Tibial nerve (tissue), 4 donors: ENCODE results near the gene PERM1. TPM values are rescaled to one million over a fixed set of nuclear protein-coding genes. Genes with fewer than 3 reads are reported as not detected.

Experiments
- DNase-seq, 2 donors: peaks; one replicate each; pipeline ENCODE4 v3.0.0-alpha.2; 2019; ENCODE audit warnings: low spot score in 2 of 2
- H3K27ac ChIP-seq, 4 donors: fragments of 200-600 bp; sonication (generic) in 3 of 4; one replicate each; pipeline ENCODE4 v1.5.1; 2017 to 2019; ENCODE audit warnings: mild to moderate bottlenecking in 1 of 4
- H3K27me3 ChIP-seq, 2 donors: fragments of 200-600 bp; sonication (generic) in 1 of 2; one replicate each; pipeline versions ENCODE4 v1.5.1 to v1.6.0; 2017 to 2019
- H3K36me3 ChIP-seq, 3 donors: fragments of 200-600 bp; sonication (generic); one replicate each; pipeline ENCODE4 v1.5.1; 2018 to 2019
- H3K4me1 ChIP-seq, 4 donors: fragments of 200-600 bp; sonication (generic) in 3 of 4; one replicate each; pipeline ENCODE4 v1.5.1; 2017 to 2019
- H3K4me3 ChIP-seq, 4 donors: fragments of 200-600 bp; sonication (generic) in 3 of 4; one replicate each; pipeline ENCODE4 v1.5.1; 2017 to 2019; ENCODE audit warnings: mild to moderate bottlenecking in 1 of 4, moderate library complexity in 1 of 4
- H3K9me3 ChIP-seq, 4 donors: fragments of 200-600 bp; sonication (generic) in 3 of 4; one replicate each; pipeline ENCODE4 v1.5.1; 2017 to 2019
- CTCF ChIP-seq, 5 experiments: fragments of 200-600 bp in 3 of 5; fragments of 450-650 bp in 2 of 5; sonication (generic) in 3 of 5; IDR thresholded peaks; one replicate each; pipeline ENCODE4 v1.5.1; 2016 to 2019; ENCODE audit warnings: antibody characterized with exemption in 5 of 5, mild to moderate bottlenecking in 3 of 5, moderate library complexity in 2 of 5
- EP300 ChIP-seq, 2 donors: sonication (generic); formaldehyde crosslinking; IDR thresholded peaks; one replicate each; pipeline ENCODE4 v1.6.1; 2017; ENCODE audit warnings: antibody characterized with exemption in 2 of 2, mild to moderate bottlenecking in 1 of 2
- POLR2A ChIP-seq, 2 donors: fragments of 450-650 bp; IDR thresholded peaks; one replicate each; pipeline ENCODE4 v1.6.1; 2017; ENCODE audit warnings: antibody characterized with exemption in 2 of 2, mild to moderate bottlenecking in 2 of 2, moderate library complexity in 2 of 2
- WGBS, 2 donors: methylation state at CpG; one replicate each; pipeline ENCODE4 v1.1.5; 2018; 5-methylcytosine and 5-hydroxymethylcytosine counted together
- total RNA-seq, 4 donors: library from RNA; depleted of rRNA; stranded (reverse); fragments of >200 nt; gene quantifications; one replicate each; pipeline ENCODE4 v1.1.0, GENCODE V29; 2016

PERM1 gene
- total RNA-seq, 4 donors from 2014 or later, result 0.22 to 0.78 TPM; not detected in 2

GRCh38 chr1:945688-946556, 36.0 kb downstream of the PERM1 start:
- H3K4me3 ChIP-seq, result no peak overlapping the region
- no peak overlapping the region for H3K27ac ChIP-seq
- DNase-seq, result no peak
- TF ChIP-seq POLR2A (IDR thresholded peaks at IDR 0.05) (no peak), CTCF (IDR thresholded peaks at IDR 0.05) (no peak), EP300 (IDR thresholded peaks at IDR 0.05) (no peak)
- peaks cover 0 to 23% (median 18%) of the 10 kb centered on the region in 4 donors for H3K4me1 ChIP-seq
- no peaks in the 10 kb centered on the region for H3K9me3 ChIP-seq
- 84 to 85% methylated on average over 27 of the region's 29 CpGs for WGBS, 2 donors
- peaks cover 0 to 19% of the 10 kb centered on the region in 2 donors for H3K27me3 ChIP-seq
- peaks cover 12 to 74% (median 15%) of the 10 kb centered on the region in 3 donors for H3K36me3 ChIP-seq

GRCh38 chr1:944341-945325, 37.3 kb downstream of the PERM1 start:
- peaks cover 0 to 35% (median 24%) of the 10 kb centered on the region in 4 donors for H3K4me1 ChIP-seq
- H3K9me3 ChIP-seq, result no peaks in the 10 kb centered on the region
- TF ChIP-seq CTCF (IDR thresholded peaks at IDR 0.05) (no peak), EP300 (IDR thresholded peaks at IDR 0.05) (no peak), POLR2A (IDR thresholded peaks at IDR 0.05) (no peak)
- no peak overlapping the region for H3K27ac ChIP-seq
- no peak overlapping the region for H3K4me3 ChIP-seq
- no peak for DNase-seq
- peaks cover 9 to 61% (median 12%) of the 10 kb centered on the region in 3 donors for H3K36me3 ChIP-seq
- peaks cover 0 to 28% of the 10 kb centered on the region in 2 donors for H3K27me3 ChIP-seq
- 58 to 61% methylated on average over 26 to 28 of the region's 28 CpGs for WGBS, 2 donors

GRCh38 chr1:943545-944340, 38.1 kb downstream of the PERM1 start:
- Histone ChIP-seq H3K9me3 (no peaks in the 10 kb centered on the region), H3K36me3 (peaks cover 7 to 52% (median 9%) of the 10 kb centered on the region in 3 donors), H3K27me3 (peaks cover 0 to 37% of the 10 kb centered on the region in 2 donors), H3K4me1 (peaks cover 0 to 44% (median 24%) of the 10 kb centered on the region in 4 donors), H3K4me3 (no peak overlapping the region), H3K27ac (no peak overlapping the region)
- TF ChIP-seq POLR2A (IDR thresholded peaks at IDR 0.05) (no peak), CTCF (IDR thresholded peaks at IDR 0.05) (no peak), EP300 (IDR thresholded peaks at IDR 0.05) (no peak)
- DNase-seq, result no peak
- 76 to 77% methylated on average over 26 to 27 of the region's 27 CpGs for WGBS, 2 donors

- Histone ChIP-seq H3K27ac (peak overlapping the region in 1 of 4 donors; percentile 76), H3K36me3 (peaks cover 2 to 45% (median 3%) of the 10 kb centered on the region in 3 donors), H3K27me3 (peaks cover 0 to 45% of the 10 kb centered on the region in 2 donors), H3K4me1 (peaks cover 0 to 52% (median 24%) of the 10 kb centered on the region in 4 donors), H3K4me3 (no peak overlapping the region), H3K9me3 (no peaks in the 10 kb centered on the region)
- TF ChIP-seq EP300 (IDR thresholded peaks at IDR 0.05), result no peak
- no peak for TF ChIP-seq POLR2A (IDR thresholded peaks at IDR 0.05)
- TF ChIP-seq CTCF (IDR thresholded peaks at IDR 0.05), result no peak
- no peak for DNase-seq
- WGBS, 2 donors, result 33 to 39% methylated on average over 15 to 20 of the region's 27 CpGs
Measured at GRCh38 chr1:942864-943533, 38.9 kb downstream of the PERM1 start.
